LNCaP clone FGC (cell line): ENCODE data around the gene DCST1.

ENCODE experiments used
- DNase-seq: peaks from one replicate; pipeline ENCODE4 v3.0.0-alpha.2; 2011; ENCODE audit warnings: low read depth
- H3K4me3 ChIP-seq: 2 replicates; pipeline ENCODE4 v1.5.1; 2011; ENCODE audit warnings: mild to moderate bottlenecking, low read depth, low read length, control low read depth
- CTCF ChIP-seq: IDR thresholded peaks from 2 replicates; pipeline ENCODE4 v1.5.1; 2012; ENCODE audit warnings: mild to moderate bottlenecking; ENCODE audit not compliant: control insufficient read depth, insufficient read depth; ENCODE audit errors: extremely low read depth

DCST1 gene

GRCh38 chr1:155029513-155030242 is 3.9 kb upstream of the DCST1 start:
- TF ChIP-seq CTCF: no peak
- DNase-seq: no peak
- no peak overlapping the region for H3K4me3 ChIP-seq

GRCh38 chr1:155030243-155030795 is 3.3 kb upstream of the DCST1 start:
- no peak for DNase-seq
- H3K4me3 ChIP-seq: no peak overlapping the region
- no peak for TF ChIP-seq CTCF

- no peak overlapping the region for H3K4me3 ChIP-seq
- no peak for TF ChIP-seq CTCF
- DNase-seq: no peak
These were observed 2.7 kb upstream of the DCST1 start for GRCh38 chr1:155030899-155031298.

- TF ChIP-seq CTCF: no peak
These were observed 738 bp upstream of the DCST1 start for GRCh38 chr1:155032886-155033285.

GRCh38 chr1:155034318-155035208 is 939 bp downstream of the DCST1 start:
- H3K4me3 ChIP-seq: no peak overlapping the region
- DNase-seq: no peak
- no peak for TF ChIP-seq CTCF

More at GRCh38 chr1:155032886-155033285, 738 bp upstream of the DCST1 start:
- no peak for DNase-seq
- no peak overlapping the region for H3K4me3 ChIP-seq

GRCh38 chr1:155035936-155036335 is 2.3 kb downstream of the DCST1 start:
- H3K4me3 ChIP-seq: no peak overlapping the region
- no peak for DNase-seq
- no peak for TF ChIP-seq CTCF
